ENCODE data around the gene DSC3. TPM values are rescaled to one million over a fixed set of nuclear protein-coding genes. Genes with fewer than 3 reads are reported as not detected.

The DSC3 gene
- total RNA-seq, 1 donor from 2014 or later: 1.2 TPM

DNA sequence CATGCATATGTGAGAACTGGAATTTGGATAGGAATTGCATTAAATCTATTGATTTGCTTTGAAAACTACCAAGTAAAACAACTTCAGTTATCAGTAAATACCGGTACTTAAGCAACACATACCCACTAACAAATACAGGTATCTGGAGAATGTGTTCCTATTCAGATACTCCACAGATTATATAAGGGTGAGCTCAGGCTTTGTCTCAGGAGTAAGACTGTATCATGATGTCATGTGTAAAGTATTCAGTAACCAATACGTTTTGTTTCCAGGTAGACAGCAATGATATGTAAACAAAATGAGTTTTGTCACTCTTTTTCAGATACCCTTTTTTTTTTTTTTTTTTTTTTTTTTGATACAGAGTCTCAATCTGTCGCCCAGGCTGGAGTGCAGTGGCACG lies 74.8 kb downstream of the DSC3 start:
- no peak for DNase-seq (ENCODE audit: low spot score, unreplicated experiment)
- H3K9me3 Mint-ChIP-seq (ENCODE audit: low read depth): no peaks in the 10 kb centered on the region
- no peak overlapping the region for H3K27ac Mint-ChIP-seq
- H3K4me1 Mint-ChIP-seq (ENCODE audit: low read depth): peaks cover 2% of the 10 kb centered on the region
- no peaks in the 10 kb centered on the region for H3K36me3 Mint-ChIP-seq (ENCODE audit: insufficient read depth)
- no peaks in the 10 kb centered on the region for H3K27me3 Mint-ChIP-seq
- H3K4me3 Mint-ChIP-seq (ENCODE audit: low read depth): no peak overlapping the region
- TF ChIP-seq, protein P1, sequence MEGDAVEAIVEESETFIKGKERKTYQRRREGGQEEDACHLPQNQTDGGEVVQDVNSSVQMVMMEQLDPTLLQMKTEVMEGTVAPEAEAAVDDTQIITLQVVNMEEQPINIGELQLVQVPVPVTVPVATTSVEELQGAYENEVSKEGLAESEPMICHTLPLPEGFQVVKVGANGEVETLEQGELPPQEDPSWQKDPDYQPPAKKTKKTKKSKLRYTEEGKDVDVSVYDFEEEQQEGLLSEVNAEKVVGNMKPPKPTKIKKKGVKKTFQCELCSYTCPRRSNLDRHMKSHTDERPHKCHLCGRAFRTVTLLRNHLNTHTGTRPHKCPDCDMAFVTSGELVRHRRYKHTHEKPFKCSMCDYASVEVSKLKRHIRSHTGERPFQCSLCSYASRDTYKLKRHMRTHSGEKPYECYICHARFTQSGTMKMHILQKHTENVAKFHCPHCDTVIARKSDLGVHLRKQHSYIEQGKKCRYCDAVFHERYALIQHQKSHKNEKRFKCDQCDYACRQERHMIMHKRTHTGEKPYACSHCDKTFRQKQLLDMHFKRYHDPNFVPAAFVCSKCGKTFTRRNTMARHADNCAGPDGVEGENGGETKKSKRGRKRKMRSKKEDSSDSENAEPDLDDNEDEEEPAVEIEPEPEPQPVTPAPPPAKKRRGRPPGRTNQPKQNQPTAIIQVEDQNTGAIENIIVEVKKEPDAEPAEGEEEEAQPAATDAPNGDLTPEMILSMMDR (IDR thresholded peaks at IDR 0.05; ENCODE audit: unreplicated experiment): no peak

DNA sequence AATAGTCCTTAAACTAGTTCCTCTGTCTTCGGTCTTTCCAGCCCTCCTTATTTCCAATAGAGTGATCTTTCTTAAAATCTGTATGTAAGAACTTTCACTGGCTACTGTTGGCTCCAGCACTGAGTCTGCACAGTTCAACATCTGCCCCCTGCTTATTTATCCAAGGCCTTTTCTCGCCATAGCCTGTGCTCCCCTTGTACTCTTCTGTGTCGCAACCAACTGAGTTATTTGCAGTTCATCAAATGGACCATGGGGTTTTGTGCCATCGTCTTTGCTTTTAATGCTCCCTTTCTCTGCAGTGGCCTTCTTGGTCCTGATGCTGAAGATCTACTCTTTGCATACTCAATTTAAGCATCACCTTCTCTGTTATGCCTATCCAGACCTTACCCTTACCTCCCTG lies 77.3 kb downstream of the DSC3 start:
- TF ChIP-seq, protein P1 (IDR thresholded peaks at IDR 0.05; ENCODE audit: unreplicated experiment): no peak
- DNase-seq (ENCODE audit: low spot score, unreplicated experiment): no peak
- Mint-ChIP-seq H3K9me3 (ENCODE audit: low read depth) (no peaks in the 10 kb centered on the region), H3K27ac (no peak overlapping the region), H3K36me3 (ENCODE audit: insufficient read depth) (no peaks in the 10 kb centered on the region), H3K4me3 (ENCODE audit: low read depth) (no peak overlapping the region), H3K4me1 (ENCODE audit: low read depth) (peaks cover 2% of the 10 kb centered on the region), H3K27me3 (no peaks in the 10 kb centered on the region)

DNA sequence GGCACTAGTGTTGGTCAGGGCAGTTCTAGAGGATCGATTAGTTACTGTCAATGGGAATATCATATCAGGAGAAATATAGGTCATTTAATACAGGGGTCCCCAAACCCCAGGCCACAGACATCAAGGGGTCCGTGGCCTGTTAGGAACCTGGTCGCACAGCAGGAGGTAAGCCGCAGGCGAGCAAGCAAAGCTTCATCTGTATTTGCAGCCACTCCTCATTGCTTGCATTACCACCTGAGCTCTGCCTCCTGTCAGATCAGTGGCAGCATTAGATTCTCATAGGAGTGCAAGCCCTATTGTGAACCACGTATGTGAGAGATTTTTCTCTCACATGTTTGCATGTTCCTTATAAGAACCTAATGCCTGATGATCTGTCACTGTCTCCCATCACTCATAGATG lies 81.9 kb downstream of the DSC3 start:
- H3K4me1 Mint-ChIP-seq (ENCODE audit: low read depth): no peaks in the 10 kb centered on the region
- no peak overlapping the region for H3K4me3 Mint-ChIP-seq (ENCODE audit: low read depth)
- H3K9me3 Mint-ChIP-seq (ENCODE audit: low read depth): no peaks in the 10 kb centered on the region
- H3K36me3 Mint-ChIP-seq (ENCODE audit: insufficient read depth): no peaks in the 10 kb centered on the region
- TF ChIP-seq, protein P1 (IDR thresholded peaks at IDR 0.05; ENCODE audit: unreplicated experiment): no peak
- no peak for DNase-seq (ENCODE audit: low spot score, unreplicated experiment)
- no peak overlapping the region for H3K27ac Mint-ChIP-seq
- H3K27me3 Mint-ChIP-seq: no peaks in the 10 kb centered on the region

DNA sequence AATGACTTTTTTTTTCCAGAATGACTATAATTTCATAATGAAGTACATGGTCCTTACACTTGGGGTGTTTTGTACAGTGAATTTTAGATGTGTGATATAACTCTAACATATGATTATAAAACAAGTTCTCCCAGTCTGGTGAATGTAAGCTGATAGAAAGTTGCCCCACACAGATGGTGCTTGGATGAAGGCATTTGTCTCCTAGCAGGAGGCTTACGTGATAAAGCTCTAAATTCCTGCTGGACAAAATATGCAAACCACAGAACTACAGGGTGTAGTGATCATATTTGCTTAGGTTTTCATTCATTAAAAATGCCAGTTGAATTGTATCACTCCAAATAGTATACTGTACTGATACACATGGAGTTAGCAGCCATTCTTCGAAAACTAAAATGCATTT lies 85.5 kb downstream of the DSC3 start:
- Mint-ChIP-seq H3K27me3 (no peaks in the 10 kb centered on the region), H3K9me3 (ENCODE audit: low read depth) (no peaks in the 10 kb centered on the region), H3K36me3 (ENCODE audit: insufficient read depth) (no peaks in the 10 kb centered on the region), H3K4me1 (ENCODE audit: low read depth) (no peaks in the 10 kb centered on the region), H3K4me3 (ENCODE audit: low read depth) (no peak overlapping the region), H3K27ac (no peak overlapping the region)
- DNase-seq (ENCODE audit: low spot score, unreplicated experiment): no peak
- TF ChIP-seq, protein P1 (IDR thresholded peaks at IDR 0.05; ENCODE audit: unreplicated experiment): no peak

DNA sequence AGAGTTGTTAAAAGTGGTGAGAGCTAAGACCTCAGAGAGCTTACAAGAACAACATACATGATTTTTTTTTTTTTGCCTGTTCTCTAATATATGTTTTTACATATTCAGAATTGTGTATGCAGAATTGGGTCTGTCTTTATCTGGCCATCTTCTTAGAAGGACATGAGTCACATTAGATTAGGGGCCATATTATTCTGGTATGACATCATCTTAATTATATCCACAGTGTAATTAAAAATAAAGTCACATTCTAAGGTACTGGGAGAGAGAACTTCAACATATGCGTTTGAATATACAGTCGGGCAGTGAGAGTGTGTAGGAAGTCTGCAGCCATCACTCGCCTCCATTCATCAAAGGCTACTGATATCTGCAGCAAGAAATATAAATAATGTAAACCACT lies 88.3 kb downstream of the DSC3 start:
- H3K36me3 Mint-ChIP-seq (ENCODE audit: insufficient read depth): no peaks in the 10 kb centered on the region
- H3K27ac Mint-ChIP-seq: no peak overlapping the region
- no peaks in the 10 kb centered on the region for H3K9me3 Mint-ChIP-seq (ENCODE audit: low read depth)
- DNase-seq (ENCODE audit: low spot score, unreplicated experiment): no peak
- H3K4me1 Mint-ChIP-seq (ENCODE audit: low read depth): no peaks in the 10 kb centered on the region
- H3K27me3 Mint-ChIP-seq: no peaks in the 10 kb centered on the region
- TF ChIP-seq, protein P1 (IDR thresholded peaks at IDR 0.05; ENCODE audit: unreplicated experiment): no peak
- no peak overlapping the region for H3K4me3 Mint-ChIP-seq (ENCODE audit: low read depth)
